T1000 (cell line): ENCODE measurements around the gene NUDCD3.
"Not testable (repeated sequence)": the region's sequence is repeated elsewhere in the genome, so short reads cannot be mapped to it uniquely, and the experiment has no call there.

ENCODE experiments used
- DNase-seq: peaks from one replicate; lab custom pipeline; 2025; ENCODE audit warnings: mixed read lengths; lab: John Stamatoyannopoulos, UW

Gene NUDCD3

DNA sequence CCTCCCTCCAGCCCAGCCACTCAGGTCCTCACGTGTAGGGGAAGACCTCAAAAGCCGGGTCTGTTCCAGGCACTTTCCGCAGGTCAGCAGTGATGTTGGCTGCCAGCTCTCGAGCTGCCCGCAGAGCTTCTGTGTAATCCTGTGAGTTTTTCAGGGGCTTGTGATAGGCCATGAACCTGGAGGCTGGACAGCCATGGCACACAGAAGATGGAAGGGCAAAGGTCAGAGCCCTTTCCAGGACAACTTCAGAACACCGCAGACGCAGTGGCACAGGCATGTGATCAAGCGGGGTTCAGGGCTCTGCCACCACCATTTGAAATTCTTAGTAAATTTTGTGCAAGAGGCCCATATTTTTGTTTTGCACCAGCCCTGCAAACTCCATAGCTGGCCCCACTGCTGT is 26.7 kb upstream of the NUDCD3 start:
- no peak for DNase-seq

DNA sequence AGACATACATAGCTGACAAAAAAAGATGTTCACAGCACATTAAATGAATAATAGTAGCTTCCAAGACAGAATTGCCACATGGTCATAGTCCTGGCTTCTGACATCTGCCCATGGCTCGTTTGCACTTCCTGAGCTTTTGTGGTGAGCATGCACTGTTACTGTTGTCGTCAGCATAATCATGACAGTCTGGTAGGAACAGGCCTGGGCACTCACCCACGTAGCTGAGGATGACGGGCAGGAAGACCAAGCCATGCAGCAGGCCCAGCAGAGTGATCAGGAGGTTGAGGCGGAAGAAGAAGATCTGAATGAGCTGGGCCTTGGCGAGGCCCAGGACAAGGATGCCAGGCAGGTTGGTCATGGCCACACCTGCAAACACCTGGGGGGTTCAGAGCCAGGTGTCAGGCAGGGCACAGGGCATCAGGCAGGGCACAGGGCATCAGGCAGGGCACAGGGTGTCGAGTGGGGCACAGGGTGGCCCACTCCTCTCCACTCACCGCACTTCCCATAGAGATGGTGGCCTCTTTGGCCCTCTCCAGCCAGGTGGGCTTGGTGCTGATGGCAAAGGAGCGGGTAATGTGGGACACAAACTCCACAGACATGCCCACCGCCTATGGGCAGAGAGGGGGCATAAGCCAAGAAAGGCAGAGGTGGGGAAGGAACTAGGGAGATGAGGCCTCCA is 25.3 kb upstream of the NUDCD3 start:
- DNase-seq = no peak

DNA sequence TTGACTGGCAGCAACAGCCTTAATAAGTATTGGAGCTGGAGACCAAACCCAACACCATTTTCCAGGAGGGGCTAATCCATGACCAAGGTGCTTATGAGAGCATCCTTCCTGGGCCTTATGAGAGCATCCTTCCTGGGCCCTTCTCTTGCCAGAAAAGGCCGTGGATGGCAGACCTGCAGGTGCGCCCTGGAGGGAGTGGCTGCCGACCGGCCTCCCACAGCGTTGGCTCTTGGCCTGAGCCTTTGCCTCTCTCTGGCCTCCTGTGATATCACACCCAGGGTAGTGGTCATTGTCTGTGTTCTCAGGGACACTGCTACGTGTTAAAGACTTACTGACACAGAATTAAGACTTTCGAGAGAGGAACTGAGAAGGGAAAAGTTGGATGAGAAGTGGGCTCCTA is 22.3 kb upstream of the NUDCD3 start:
- no peak for DNase-seq

DNA sequence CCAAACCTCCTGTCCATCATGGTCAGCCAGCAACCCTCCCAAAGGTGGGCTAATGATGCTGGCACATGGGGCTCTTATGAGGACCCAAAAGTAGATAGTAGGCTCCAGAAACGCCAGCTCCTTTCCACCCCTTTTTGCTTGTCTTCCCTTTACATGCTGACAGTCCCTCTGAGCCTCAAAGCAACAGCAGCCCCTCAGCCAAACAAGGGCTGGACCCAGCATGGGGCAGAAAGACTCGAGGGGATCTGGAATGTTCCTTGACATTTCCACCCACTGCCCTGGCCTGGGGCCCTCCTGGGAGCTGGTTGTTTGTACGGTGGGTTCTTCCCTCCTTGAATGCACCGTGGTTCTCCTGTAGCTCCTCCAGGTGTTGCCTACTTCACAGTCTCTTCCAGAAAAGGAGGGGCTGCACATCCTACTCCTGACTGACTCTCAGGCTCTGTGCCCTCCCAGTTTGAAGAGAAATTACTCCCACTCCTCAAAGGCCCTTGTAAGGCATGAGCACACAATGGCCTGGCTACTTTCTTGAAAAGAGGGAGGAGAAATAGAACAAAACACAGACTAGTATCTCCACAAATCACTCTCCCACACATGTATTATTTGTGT is 21.5 kb upstream of the NUDCD3 start:
- no peak for DNase-seq

DNA sequence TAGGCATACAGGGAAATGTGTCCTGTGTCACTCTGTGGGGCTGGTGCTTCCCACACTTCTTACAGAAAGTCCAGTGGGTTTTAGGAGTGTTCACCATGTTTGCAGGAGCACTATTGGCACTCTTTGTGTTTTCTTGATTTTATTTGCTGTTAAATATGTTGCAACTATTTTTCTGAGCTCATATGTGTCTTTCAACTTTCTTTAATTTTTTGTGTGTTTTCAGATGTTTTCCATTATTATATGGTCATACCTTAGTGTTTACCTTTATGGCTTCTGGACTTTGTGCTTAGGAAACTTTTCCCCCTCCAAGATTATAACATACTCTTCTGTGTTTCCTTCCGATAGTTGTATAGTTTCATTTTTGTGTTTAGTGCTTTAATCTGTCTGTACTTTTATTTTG is 20.8 kb upstream of the NUDCD3 start:
- no peak for DNase-seq

DNA sequence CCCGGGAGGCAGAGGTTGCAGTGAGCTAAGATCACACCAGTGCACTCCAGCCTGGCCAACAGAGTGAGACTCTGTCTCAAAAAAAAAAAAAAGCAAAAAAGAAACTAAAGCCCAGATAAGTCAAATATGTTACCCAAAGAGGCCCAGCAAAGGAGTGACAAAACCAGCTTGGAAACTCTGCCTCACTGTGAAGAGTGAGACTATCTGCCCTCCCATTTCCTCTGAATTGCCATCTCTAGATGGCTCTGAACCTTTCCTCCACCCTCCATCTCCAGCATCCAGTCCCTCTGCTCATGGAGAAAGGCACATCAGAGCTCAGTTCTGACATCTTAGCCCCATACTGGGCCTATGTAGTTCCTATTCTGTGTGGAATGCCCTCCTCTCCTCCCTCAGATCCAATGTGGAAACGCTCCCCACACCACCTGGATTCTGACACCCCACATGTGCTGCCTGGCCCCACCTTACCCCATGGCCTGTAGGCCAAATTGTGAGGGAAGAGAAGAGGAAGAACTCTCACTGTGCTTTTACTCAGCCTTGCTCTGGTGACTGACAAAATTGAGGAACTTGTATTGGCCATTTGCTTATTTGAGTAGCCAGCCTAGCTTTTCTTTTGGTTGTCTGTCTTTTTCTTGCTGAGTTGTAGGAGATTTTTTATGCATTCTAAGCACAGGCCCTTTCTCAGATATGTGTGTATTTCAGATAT is 18.0 kb upstream of the NUDCD3 start:
- no peak for DNase-seq

DNA sequence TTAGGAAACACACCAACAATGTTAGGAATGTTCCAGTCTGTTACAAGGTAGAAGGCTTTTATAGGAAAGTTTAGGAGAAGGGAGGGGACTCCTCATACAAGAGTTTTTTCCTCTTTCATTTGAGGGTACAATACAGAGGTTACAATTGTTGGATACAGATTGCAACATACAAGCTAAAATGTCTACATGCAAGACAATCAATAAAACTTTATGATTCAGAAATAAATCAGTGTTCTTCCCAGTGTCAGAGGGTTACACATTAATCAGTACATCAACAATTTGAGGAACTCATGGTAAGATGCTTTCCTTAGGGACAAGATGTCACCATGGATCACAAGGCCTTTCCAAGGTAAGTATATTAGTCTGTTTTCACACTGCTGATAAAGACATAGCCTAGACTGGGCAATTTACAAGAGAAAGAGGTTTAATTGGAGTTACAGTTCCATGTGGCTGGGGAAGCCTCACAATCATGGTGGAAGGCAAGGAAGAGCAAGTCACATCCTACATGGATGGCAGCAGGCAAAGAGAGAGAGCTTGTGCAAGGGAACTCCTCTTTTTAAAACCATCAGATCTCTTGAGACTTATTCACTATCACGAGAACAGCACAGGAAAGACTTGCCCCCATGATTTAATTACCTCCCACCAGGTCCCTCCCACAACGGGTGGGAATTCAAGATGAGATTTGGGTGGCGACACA is 16.3 kb upstream of the NUDCD3 start:
- DNase-seq = not testable (repeated sequence)

DNA sequence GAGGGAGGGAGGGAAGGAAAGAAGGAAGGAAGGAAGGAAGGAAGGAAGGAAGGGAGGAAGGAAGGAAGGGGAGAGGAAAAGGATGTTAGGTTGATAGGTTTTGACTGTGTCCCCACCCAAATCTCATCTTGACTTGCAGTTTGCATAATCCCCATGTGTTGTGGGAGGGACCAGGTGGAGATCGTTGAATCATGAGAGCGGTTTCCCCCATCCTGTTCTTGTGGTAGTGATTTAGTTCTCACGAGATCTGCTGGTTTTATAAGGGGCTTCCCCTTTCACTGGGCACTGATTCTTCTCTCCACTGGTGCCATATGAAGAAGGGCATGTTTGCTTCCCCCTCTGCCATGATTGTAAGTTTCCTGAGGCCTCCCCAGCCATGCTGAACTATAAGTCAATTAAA is 15.1 kb upstream of the NUDCD3 start:
- DNase-seq = no peak

DNA sequence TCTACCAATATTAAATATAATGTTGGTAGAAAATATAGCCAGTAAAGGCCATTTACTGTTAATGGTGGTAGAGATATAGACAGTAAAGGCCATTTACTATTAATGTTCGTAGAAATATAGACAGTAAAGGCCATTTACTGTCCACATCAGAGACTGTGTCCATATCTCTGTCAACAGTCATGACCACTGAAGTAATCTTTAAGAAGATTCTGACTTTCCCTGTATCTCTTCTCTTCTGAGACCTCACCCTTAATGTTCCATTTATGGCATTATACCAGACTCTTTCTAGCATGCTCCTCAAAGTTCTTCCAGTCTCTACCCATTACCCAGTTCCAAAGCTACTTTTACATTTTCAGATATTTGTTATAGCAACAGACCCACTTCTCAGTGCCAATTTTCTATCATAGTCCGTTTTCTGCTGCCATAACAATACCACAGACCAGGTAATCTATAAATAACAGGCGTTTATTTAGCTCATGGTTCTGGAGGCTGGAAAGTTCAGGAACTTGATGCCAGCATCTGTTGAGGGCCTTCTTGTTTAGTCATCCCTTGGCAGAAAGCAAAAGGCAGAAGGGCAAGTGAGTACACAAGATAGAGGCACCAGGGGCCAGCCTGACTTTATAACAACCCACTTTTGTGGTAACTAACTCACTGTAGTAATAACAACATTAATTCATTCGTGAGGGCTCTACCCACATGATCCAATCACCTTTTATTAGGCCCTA is 7.9 kb upstream of the NUDCD3 start:
- no peak for DNase-seq

DNA sequence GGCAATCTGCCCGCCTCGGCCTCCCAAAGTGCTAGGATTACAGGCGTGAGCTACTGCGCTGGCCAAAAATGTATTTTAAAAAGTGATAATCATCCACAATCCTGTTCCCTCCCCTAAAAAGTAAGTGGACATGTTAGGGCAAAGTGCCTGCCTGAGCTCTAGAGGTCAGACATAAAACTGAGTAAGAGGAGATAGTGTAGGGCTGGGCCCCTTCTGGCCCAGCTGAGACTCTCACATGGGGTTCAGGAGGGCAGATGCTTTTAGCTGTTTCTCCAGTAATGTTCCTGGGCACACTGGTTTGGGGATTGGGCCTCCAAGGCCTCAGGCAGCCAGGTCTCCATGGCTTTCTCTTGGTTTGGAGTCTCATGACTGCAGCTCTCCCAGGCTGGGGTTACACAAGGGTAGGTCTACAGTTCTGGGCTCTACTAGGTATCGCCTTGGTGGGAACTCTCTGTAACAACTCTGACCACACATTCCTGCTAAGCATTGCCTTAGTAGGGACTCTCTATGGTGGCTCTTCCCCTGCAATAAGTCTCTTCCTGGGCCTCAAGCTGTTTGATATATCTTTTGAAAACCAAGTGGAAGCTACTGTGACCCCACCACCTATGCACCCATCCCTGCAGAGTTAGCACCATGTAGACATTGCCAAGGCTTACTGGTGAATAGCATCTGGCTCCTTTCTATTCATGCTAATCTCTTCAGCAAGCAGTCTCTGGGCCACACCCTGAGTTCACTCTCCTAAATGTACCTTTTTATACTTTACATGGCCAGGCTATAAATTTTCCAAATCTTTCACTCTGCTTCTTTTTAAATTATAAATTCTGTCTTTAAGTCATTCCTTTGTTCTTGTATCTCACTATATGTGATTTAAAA is 6.9 kb upstream of the NUDCD3 start:
- DNase-seq = no peak

DNA sequence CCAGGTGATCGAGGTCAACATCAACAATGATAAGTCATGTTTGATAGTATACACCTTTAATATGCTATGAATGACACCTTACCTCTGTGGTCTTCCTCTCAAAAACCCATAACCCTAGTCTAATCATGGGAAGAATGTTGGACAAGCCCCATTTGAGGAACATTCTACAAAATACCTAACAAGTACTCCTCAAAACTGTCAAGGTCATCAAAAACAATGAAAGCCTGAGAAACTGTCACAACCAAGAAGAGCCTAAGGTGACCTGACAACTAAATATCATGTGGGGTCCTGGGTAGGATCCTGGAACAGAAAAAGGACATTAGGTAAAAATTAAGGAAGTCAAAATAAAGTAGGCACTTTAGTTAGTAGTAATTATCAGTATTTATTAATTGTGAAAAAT is 5.9 kb upstream of the NUDCD3 start:
- no peak for DNase-seq

DNA sequence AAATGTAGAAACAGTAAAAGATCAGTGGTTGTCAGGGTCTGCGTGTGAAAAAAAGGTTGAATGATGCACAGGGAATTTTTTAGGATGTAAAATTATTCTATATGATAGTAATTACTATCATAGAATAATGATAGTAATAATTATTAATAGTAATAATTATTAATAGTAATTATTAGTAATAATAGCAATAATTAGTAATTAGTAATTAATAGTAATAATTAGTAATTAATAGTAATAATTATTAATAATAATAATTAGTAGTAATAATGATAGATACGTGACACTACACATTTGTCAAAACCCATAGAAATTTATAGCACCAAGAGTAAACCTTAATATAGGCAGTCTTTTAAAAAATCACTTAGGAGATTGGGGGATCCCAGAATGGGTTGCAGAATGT is 4.5 kb upstream of the NUDCD3 start:
- no peak for DNase-seq

DNA sequence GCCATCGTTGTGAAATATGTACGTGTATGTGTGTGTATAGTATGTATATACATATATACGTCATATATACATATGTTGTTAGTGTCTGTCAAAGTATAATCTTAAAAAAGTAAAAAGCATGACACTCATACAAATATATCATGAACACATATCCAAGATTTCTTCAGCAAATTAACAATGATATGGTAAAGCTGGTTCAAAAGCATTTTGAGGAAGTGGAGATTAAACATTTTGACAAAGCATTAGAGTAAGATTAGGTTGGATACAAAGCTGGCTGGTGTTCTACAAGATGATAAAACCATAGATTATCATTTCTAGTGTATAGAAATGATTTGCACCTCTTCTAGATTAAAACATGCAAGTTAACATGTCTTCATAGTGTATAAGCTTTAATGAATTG is 771 bp upstream of the NUDCD3 start:
- no peak for DNase-seq

DNA sequence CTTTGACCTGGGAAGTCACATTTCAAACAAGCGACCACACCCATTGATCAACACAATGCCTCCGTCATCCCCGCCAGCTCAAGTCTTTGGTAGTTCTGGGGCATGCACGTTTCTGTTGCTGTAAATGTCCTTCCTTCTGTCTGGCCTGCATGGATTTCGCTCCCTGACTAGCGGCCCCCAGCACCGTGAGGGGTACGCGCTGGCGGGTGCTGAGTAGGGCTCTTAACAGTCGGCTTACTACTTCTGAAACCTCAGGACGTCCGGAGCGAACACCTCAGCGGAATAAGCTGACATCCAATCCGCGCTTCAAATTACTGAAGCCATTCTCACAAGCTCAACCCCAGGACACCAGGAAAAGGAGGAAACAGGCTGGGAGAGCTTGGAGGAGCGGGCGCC is 505 bp downstream of the NUDCD3 start:
- no peak for DNase-seq

DNA sequence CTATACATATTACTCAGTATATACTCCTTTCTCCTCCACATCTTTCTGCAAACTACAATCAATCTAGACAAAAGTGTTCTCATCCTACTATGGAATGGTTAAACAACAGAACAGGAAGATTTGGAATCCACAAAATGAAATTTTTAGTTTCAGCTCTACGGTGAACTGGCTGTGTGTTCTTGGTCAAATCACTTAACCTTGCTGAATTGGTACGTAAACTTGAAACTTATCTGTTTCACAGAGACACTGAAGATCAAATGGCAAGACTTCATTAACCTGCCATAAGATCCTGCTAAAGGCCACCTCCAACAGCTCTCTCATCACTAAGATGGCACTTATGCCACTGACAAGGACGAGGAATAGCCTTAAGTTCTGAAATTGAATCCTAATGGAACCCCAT is 1.5 kb downstream of the NUDCD3 start:
- no peak for DNase-seq

DNA sequence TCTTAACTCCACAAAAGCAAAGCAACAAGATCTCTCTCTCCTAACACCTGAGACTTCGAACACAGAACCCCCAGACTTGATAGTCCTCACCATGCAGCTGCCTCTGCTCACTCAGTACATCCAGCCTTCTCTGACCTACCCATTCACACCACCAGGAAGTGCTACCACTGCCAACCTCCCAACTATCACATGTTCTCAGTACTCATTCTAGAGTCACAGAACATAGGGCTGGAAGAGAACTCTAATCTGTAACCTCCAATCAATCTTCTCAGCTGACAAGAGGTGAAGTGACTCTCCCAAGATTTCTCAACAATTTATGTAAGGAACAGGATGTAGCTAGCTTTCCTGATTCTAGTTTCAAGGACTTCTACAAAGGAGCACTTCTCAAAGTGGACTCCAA is 3.8 kb downstream of the NUDCD3 start:
- no peak for DNase-seq

DNA sequence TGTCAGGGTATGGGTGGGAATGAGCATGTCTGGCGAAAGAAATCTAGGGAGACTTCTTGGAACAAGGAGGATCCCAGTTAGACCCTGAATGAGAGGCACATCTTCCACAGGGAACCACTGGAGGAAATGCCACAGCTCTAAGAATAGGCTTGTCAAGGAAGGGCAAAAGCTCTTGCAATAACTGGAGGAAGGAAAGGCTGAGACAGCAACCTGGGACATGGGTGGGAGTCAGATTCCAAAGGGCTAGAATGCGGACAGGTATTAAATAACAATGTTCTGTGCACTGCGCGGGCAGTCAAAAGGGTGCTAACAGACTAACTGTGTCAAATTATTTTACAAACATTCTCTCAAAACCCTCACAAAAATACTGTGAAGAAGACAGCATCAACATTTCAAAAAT is 4.5 kb downstream of the NUDCD3 start:
- DNase-seq = no peak

DNA sequence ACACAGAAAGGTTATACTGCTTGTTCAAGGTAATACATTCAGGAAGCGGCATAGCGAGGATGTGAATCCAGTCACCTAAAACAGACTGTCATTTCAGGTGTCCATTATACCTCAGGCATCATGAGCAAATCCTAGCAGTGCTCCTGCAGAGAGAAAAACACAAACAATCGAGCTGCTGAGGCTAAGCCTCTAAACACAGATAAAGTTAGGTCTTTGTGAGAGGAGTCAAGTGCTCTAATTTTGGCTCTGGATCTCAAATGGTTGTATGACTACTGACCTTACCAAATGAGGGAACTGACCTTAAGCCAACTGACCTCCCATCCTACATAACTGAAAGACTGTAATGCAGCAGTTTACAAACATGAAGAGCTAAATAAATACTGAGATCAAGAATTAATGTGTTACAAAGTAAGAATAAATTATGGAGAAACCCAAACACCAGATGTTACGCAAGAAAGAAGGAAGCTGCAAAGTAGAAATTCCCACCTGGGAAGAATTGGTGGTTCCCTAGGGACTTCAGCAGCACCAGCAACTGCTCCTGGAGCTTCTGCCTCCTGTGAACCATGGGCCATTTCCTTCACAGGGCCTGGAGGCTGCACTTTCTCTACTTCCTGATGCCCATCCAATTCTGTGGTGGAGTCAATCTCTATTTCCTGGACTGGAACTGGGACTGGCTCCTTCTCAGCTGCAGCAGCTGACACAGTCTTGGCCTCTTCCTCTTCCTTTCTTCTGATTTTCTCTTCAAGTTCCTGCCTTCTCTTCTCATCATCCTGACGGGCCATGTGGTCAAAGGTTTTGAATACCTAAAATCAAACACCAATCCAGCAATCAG is 5.8 kb downstream of the NUDCD3 start:
- DNase-seq = no peak

DNA sequence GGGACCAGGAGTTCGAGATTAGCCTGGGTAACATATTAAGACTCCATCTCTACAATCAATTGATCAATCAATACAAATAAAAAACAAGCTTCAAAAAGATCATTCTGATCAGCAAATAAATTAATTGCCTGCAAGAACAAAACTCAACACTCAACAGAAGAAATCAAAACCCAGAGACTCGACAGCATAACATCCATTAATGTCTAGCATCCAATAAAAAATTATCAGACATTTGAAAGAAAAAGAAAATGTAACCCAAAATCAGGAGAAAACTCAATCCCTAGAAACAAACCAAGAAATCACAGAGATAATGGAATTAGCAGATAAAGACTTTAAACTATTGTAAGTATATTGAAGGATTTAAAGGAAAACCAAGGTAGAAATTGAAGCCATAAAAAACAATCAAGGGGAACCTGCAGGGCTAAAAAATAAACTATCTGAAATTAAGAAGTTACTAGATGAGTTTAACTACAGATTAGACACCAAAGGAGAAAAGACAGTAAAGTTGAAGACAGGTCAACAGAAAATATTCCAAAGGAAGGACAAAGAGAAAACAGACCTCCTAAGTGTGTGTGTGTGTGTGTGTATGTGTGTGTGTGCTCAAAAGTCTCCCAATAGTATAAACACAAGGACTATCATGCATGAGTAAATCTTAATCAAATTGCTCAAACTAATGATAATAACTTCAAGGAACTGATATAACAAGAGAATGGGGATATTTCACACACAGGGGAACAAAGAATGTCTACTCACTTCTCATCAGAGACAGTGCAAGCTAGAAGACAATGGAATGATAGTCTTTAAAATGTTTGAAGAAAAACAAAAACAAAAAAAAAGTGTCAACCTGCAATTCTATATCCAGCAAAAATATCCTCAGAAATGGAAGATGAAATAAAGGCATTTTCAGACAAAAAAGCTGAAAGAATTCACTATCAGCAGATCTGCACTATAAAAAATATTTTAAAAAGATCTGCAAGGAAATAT is 7.7 kb downstream of the NUDCD3 start:
- no peak for DNase-seq
